ENCODE results near the gene FTCDNL1.
A peak's percentile ranks its signal among the peaks of the same experiment; 100 is the strongest.

FTCDNL1 gene

DNA sequence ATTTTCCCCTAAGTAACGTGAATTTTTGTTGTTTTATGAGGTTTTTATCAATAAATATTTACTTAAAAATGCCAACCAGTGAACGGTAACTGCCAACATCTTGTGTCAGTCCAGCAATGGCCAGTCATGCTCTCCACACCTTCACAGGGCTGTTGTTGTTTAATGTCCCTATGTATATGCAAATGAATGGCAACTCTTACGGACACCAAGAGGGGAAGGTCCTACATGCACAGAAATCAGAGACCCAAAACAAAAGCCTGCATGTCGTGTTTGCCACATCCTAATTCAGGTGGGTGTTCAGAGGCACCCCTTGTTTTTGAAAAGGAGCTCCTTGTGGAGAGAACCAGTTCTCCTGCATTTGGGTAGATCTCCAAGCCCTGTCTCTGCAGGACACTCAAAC lies 4.8 kb upstream of the FTCDNL1 start:
- no peak overlapping the region for H3K4me3 ChIP-seq (ENCODE audit: low read length)
- TF ChIP-seq, protein P1, sequence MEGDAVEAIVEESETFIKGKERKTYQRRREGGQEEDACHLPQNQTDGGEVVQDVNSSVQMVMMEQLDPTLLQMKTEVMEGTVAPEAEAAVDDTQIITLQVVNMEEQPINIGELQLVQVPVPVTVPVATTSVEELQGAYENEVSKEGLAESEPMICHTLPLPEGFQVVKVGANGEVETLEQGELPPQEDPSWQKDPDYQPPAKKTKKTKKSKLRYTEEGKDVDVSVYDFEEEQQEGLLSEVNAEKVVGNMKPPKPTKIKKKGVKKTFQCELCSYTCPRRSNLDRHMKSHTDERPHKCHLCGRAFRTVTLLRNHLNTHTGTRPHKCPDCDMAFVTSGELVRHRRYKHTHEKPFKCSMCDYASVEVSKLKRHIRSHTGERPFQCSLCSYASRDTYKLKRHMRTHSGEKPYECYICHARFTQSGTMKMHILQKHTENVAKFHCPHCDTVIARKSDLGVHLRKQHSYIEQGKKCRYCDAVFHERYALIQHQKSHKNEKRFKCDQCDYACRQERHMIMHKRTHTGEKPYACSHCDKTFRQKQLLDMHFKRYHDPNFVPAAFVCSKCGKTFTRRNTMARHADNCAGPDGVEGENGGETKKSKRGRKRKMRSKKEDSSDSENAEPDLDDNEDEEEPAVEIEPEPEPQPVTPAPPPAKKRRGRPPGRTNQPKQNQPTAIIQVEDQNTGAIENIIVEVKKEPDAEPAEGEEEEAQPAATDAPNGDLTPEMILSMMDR (conservative IDR thresholded peaks at IDR 0.05; ENCODE audit: low read length), result no peak
- DNase-seq (ENCODE audit: low read depth), result no peak

DNA sequence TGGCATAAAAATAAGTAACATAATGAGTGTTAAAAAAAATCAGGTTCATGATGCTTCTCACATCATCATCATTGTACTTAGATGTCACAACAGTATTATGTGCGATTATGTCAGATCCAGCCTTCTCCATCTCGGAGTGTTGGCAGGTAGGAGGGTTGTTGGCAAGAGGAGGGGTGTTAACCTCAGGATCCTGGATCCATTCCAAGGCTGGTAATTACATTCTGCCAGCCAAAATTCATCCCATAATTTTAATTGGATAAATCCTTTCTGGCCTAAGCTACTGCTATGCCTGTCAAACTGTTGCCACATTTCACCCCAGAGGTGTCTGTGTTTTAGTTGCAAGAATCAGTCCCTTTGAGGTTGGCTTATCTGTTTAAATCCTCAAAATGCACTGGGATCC lies 891 bp upstream of the FTCDNL1 start:
- no peak overlapping the region for H3K4me3 ChIP-seq (ENCODE audit: low read length)
- TF ChIP-seq, protein P1 (conservative IDR thresholded peaks at IDR 0.05; ENCODE audit: low read length), result no peak
- DNase-seq (ENCODE audit: low read depth), result no peak

DNA sequence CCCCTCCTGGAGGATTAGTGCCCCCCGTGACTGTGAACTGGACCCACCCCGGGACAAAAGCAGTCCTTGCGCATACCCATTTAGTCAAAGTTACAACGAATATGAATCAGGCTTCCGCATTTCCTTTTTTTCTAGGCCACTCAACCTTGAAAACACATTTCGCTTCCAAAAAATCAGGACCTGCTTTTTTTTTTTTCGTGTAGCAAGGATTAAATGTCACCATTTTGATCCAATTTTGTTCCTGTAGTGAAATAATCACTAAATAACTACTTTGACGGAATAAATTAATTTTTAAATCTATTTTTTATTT lies 464 bp upstream of the FTCDNL1 start:
- no peak for DNase-seq (ENCODE audit: low read depth)
- TF ChIP-seq, protein P1 (conservative IDR thresholded peaks at IDR 0.05; ENCODE audit: low read length), result no peak
- H3K4me3 ChIP-seq (ENCODE audit: low read length), result peak overlapping the region; percentile 74

DNA sequence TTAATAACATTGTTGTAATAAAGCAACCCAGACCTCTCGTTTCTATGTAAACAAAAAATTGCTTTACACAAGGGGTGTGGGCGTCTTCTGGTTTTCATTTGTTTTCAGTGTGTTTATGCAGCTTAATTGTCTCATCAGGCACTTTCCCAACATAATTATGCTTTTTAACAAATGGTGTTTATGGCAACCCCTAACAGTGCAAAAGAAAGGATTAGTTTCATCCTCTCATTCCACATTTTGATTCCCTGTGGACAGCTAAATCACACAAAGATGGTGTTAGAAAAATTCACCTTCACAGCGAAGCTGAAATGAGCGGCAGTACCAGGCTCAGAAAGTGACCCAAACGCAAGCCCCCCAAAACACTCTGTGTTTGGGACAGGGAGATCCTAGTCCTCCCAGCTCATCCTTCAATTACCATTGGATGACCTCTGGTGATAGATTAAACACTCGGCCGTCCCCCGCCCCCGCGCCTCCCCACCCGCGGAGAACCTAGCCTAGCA lies 724 bp downstream of the FTCDNL1 start:
- no peak for DNase-seq (ENCODE audit: low read depth)
- TF ChIP-seq, protein P1 (conservative IDR thresholded peaks at IDR 0.05; ENCODE audit: low read length), result no peak
- peak overlapping the region; percentile 74 for H3K4me3 ChIP-seq (ENCODE audit: low read length)

DNA sequence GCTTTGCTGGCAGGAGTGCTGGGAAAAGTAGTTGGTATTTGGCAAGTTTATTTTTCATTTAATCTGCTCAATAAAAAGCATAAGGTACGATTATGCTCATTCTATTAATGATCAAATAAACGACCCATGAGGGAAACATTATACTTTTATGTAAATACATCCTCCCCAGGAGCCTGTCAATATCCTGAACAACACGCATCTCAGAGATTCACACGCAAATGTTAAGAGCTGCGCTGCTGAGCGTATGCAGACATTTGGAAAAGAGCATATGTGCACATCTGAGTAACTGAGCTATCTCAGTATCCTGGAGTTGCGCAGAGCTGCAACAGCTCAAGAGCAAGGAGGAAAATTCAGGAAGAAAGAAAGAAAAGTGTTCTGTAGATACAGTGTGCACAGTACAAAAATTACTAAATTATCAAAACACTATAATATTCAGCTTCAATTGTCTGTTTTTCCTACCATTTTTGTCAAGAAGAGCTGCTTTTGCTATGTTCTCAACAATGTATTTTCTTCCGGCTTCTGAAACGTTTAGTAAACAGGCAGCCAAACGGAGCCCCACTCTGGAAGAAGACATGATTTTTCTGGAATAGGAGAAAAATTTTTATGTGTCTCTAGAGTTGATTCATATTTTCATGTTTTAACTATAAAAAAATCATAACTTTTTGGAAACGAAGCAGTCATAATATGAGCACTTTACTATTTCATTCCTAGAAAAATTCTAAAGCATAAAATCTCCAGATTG lies 2.4 kb downstream of the FTCDNL1 start:
- no peak for DNase-seq (ENCODE audit: low read depth)
- no peak overlapping the region for H3K4me3 ChIP-seq (ENCODE audit: low read length)
- TF ChIP-seq, protein P1 (conservative IDR thresholded peaks at IDR 0.05; ENCODE audit: low read length), result no peak

DNA sequence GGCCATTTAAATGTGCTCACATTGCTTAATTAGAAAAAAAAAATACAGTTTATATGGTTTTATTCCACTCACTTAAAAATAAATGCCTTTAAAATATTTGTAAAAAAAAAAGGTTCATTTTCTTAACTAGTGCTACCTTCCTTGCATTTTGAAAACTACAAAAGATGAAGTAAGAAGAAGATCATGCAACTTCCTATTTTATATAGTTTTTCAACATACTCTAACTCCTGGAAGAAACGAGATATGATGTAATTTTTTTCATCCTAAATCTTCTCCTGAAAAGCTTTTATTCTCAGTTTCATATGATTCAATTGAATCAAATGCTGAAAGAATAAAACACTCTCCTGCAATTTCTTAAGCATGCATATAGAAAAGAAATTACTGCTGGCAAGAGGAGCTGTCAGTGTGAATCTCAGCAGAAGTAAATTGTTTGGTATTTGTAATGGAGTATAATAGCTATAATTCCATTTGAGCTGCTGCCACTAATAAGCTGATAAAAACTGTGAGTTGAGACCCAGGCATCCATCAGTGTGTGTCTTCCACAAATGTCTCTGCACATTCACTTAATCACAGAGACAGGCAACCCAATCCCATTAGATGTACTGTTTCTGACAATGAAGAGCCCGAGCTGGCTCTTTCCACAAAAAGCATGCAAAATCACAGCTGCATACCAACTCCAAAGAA lies 3.7 kb downstream of the FTCDNL1 start:
- no peak for DNase-seq (ENCODE audit: low read depth)
- H3K4me3 ChIP-seq (ENCODE audit: low read length), result no peak overlapping the region
- TF ChIP-seq, protein P1 (conservative IDR thresholded peaks at IDR 0.05; ENCODE audit: low read length), result no peak
